ENCODE measurements around the gene PRDM16. TPM values are rescaled to one million over a fixed set of nuclear protein-coding genes. Genes with fewer than 3 reads are reported as not detected.

PRDM16 gene
- total RNA-seq, 1 donor from 2014 or later: not detected

DNA sequence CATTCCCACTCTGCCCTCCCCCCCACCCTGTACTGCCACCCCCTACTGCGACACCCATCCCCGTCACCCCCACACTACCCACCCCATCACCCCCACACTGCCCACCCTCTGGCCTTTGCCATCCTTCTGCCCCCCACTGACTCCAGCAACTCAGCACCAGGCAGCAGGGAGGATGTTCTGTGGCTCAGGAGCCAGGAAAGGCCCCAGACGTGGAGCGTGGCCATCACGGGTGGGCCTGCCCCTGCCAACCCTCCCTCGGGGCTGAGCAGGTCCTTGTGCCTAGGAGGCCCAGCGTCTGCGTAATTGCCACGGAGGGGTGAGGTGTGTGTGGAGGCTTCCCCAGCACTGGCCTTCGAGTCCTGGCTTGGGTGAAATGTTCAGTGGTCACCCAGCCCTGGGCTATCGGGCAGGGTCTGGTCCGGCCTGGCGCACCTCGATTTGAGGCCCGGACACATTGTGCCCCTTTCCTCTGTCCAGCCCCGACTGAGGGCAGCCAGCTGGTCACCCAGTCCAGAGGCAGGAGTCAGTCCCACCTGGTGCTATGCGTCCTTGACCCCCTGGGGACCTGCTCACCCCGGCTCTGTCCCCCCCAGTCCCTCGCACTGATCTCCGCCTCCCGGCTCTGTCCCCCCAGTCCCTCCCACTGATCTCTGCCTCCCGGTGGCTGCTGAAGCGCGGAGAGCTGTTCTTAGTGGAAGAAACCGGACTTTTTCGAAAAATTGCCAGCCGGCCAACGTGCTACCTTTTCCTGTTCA is 408.4 kb downstream of the PRDM16 start:
- DNase-seq (ENCODE audit: low read depth): no peak

DNA sequence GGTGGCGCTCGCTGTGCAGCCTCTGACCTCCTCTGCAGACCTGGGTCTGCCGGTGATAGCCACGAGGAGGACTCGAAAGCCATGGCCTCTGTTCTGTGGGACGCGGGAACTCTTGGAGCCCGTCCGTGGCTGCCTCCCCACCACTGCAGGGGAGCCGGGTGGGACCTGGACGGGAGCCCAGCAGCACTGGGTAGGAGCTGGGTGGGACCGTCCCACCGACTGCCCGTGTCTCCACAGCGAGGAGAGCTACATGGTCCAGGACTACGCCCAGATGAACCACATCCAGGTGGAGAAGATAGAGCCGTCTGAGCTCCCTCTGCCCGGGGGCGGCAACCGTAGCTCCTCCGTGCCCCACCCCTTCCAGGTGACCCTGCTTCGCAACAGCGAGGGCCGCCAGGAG is 409.2 kb downstream of the PRDM16 start:
- DNase-seq (ENCODE audit: low read depth): no peak

GRCh38 chr1:3479511-3480368 is 410.7 kb downstream of the PRDM16 start:
- no peak for DNase-seq (ENCODE audit: low read depth)

DNA sequence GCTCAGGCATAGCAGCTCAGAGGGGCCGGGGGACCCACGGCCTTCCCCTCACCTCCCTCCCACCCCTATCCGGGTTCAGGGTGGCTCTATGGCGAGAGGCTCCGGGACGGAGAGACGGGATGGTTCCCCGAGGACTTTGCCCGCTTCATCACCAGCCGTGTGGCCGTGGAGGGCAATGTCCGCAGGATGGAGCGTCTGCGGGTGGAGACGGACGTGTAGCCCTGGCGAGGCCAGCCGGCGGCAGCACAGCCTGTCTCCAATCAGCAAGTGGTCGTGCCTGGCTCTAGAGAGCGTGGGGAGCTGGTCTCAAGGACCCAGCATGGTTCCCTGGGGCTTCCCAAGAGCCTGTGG is 411.3 kb downstream of the PRDM16 start:
- DNase-seq (ENCODE audit: low read depth): no peak

GRCh38 chr1:3481046-3481445 is 412.0 kb downstream of the PRDM16 start:
- no peak for DNase-seq (ENCODE audit: low read depth)

DNA sequence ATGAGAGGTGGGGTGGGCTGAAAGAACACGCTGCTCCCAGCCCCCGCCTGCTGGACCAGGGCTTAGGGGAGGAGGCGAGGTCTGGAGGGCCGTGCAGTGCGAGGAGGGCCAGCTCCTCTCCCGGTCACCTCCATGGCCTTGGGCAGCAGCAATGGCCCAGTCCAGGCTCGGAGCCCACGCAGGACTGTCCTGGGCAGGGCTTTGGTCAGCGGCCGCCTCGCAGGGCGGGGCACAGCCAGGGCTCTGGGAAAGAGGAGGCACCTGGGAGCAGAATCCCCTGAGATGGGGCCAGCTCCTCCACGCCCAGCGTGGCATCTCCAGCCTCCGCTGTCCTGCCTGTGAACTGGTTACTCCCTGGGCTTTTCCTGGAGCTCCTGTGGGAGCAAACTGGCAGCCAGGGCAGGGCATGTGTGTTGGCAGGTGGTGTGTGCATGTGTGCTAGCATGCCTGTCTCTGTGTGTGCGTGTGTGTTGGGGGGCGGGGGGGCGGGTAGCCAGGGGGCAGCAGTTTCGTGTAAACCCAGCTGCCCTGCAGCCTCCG is 412.9 kb downstream of the PRDM16 start:
- DNase-seq (ENCODE audit: low read depth): no peak

- no peak for DNase-seq (ENCODE audit: low read depth)
Measured at GRCh38 chr1:3482378-3482849, 413.4 kb downstream of the PRDM16 start.

DNA sequence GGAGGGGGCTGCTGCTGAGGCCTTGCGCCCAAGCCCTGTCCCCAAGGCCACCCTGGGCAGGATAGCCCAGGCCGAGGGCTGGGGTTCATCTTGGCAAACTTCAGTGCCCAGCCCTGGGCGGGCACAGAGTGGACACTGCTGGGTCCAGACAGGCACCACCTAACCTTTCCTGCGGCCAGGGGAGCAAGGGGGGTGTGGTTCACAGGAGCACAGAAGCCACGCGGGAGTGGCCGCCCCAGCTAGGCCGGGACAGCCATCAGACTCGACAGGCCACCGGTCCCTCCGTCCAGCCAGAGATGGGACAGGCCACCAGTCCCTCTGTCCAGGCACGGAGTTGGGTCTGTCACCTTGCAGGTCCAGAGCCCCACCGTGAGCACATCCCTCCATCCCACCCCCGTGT is 414.4 kb downstream of the PRDM16 start:
- no peak for DNase-seq (ENCODE audit: low read depth)

DNA sequence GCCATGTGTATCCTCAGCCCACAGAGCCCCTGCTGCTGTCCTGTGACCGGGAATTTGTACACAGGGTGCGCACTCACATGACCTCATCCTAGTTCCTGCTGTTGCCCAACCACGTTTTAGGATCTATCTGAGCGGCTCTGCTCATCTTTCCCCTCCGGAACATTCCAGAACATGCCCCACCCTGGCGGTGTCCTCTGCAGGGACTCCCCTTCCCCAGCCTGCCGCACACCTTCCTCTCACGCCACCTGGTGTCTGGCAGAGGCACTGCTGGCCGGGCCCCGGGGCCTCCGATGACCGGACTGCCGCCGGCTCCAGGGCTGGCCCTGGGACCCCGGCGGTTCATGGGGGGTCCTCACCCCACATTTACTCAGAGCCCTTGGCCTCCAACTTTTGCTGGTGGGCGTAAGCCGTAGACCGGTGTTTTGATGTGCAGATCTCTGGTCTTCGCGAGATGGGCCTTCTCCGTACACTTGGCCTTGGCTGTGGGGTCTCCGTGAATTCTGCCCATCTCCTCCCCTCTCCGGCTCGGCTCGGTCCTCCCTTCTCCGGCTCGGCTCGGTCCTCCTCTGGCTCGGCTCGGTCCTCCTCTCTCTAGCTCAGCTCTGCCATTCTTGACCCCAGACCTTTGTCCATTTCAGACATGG is 414.9 kb downstream of the PRDM16 start:
- DNase-seq (ENCODE audit: low read depth): peak; percentile 8

- no peak for DNase-seq (ENCODE audit: low read depth)
Measured at GRCh38 chr1:3485016-3485415, 416.0 kb downstream of the PRDM16 start.

Small RNA genes lying within 50 kb of the gene (microRNA-seq; reads per million reads assigned to microRNA genes)
- gene MIR4251: not detected

Other genes starting within 250 kb of the PRDM16 start
- not detected in 2 replicates for gene ACTRT2, start 47.7 kb upstream of the PRDM16 start, total RNA-seq